DMS 273 treated with DMSO at 0.1 percent for 48 hours (cell line): ENCODE data around the gene DYNC2LI1.

Experiments
- DNase-seq: peaks from one replicate; lab custom pipeline; 2025; lab: John Stamatoyannopoulos, UW

DYNC2LI1 gene

DNA sequence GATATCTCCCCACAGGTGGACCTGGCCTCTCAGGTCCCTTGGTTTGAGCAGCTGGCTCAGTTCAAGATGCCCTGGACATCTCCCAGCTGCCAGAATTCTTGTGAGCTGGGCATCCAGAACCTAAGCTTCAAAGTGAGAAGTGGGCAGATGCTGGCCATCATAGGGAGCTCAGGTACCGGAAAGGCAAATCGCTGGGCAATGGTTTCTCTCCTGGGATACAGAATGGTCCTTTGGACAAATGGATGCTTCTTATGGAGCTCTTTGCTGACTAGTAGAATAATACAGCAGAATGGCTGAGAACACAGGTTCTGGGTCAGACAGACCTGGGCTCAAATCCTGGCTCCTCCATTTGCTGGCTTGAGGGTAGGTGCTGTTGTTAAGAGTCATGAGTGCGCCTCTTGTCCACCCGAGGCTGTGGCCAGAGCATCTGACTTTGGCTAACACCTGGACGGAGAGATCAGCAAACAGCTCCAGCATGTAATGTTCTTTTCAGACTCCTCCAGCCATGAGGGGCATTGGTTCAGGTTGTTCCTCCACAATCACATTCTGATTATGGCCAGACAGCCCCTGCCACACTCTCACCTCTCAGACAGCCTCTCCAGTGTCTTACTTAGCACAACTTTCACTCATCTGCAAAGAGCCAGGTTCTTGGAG lies 72.4 kb downstream of the DYNC2LI1 start:
- DNase-seq: no peak

DNA sequence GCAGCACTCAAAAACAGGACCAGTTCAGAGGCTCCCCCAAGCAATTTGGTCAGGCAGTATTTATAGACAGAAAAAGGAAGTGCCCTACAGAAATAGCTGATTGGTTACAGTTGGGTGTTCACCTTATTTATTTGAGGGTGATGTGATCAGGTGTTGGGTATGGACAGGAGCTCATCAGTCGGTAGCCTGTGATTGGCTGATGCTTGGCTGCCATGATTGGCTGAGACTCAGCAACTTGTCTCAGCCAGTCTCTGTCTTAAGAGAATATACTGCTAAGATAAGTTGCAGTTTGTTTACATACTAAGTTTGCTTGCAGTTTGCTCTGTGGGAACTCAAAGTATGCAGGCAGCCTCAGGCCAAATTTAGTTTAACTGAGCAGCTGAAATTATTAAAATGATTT lies 74.4 kb downstream of the DYNC2LI1 start:
- no peak for DNase-seq

DNA sequence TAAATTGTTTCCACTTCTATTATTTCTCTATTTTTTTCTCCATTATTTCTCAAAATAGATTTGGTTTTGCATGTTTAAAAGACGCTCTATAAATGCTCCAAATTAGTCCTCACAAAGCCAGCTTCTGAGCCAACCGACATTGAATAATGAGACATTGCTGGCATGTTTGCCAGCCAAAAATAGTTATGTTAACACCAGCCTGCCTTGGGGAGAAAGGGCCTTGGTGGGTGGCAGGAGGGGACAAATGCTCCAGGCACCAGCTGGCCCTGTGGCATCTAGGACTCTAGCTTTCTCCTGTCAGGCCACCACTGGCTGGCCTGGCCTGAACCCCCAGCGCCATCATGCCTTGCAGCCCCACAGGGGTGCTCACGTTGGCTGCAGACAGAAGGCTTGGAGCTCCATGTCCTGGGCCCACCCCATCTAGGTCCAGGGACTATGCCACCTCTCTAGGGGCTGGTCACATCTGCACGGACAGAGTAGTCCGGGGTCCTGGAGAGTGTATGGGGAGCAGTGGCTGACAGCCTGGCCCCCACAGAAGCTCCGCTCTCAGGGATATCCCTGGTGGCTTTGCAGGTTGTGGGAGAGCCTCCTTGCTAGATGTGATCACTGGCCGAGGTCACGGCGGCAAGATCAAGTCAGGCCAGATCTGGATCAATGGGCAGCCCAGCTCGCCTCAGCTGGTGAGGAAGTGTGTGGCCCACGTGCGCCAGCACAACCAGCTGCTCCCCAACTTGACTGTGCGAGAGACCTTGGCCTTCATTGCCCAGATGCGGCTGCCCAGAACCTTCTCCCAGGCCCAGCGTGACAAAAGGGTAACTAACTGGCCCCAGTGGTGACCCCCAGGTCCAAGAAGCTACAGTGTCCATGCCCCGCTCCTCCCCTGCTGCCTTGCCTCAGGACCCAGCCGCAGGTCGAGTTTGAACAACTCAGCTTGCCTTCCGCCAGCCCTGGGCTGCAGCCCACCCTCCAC lies 77.5 kb downstream of the DYNC2LI1 start:
- DNase-seq: no peak

DNA sequence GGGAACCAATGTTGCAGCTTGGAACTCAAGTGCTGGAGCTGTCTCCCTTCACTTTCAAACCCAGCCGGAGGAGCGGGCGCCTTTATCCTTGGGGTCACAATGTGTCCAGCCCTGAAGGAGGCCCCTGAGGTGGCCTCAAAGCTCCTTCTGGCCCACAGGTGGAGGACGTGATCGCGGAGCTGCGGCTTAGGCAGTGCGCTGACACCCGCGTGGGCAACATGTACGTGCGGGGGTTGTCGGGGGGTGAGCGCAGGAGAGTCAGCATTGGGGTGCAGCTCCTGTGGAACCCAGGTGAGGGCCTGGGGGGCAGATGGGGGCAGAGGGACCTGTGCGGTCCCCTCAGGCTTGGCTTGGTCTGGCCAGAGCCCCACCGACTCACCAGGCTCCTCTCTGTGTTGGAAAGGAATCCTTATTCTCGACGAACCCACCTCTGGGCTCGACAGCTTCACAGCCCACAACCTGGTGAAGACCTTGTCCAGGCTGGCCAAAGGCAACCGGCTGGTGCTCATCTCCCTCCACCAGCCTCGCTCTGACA lies 78.4 kb downstream of the DYNC2LI1 start:
- DNase-seq: no peak

DNA sequence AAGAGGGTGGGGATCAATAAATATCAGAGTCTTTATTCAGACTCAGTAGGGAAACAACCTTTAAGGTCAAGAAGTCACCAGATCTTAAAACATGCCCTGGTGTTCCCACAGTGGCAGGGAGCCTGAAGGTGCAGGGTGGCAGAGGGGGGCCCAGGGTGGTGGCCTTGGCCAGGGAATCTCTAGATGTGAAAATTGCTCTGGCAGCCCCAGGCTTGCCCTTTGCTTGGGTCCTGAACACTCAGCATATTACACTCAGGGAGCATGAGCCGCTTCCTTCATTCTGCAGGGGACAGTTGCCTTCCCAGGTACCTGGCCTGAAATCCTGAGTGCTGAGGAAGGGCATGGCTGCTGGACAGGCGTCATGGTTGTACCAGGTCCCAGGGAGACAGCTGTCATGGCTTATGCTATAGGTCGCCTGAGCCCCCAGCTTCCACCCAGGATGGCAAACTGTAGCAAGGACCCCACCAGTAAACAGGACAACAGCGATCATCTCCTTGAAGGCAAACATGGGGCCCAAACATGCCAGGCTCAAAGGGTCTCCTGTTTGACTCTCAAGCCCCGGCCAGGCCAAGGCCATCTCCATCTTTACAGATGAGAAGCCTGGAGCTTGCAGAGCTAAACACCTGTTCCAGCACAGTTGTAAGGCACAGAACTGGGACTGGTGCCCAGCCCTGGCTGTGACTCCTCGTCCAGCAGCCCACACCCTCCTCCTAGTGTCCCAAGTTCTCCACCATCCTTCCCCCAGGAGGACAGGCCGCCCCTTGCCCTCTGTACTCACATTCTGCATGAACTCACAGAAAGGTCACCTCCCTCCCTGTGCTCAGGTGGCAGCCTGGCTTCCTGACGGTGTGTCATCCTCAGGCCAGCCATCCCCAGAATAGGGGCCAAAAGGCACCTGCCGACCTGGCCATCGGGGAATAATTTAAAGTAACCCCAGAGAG lies 79.6 kb downstream of the DYNC2LI1 start:
- DNase-seq: no peak

DNA sequence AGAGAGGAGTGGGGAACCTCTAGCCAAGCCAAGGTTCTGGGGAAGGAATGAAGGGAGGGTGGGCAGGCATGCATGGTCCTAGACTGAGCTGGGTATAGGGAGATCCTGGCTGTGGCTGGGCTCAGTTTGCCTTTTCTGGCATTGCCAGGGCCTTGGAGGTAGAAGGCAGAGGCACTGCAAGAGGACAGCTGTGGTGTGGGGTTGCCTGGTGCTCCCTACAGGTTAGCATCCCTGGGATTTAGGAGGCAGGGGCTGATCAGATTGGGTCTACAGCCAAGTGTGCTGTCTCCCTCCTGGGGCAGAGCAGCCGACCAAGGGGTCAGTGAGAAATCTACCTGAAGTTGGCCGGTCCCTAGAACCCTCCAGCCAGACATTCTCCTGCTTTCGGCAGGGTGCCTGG lies 80.8 kb downstream of the DYNC2LI1 start:
- DNase-seq: no peak

DNA sequence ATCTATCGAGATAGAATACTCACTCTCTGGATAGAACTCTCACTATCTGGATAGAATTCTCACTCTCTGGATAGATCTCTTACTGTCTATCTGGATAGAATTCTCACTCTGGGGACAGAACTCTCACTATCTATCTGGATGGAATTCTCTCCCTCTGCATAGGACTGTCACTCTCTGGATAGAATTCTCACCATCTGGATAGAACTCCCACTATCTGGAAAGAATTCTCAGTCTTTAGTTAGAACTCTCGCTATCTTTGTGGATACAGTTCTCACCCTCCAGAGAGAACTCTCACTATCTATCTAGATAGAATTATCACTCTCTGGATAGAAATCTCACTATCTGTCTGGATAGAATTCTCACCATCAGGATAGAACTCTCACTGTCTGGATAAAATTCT lies 81.5 kb downstream of the DYNC2LI1 start:
- DNase-seq: no peak
